ENCODE measurements around the gene MAGEA10. TPM values are rescaled to one million over a fixed set of nuclear protein-coding genes. Genes with fewer than 3 reads are reported as not detected.

The MAGEA10 gene
- total and polyA plus RNA-seq, 2 experiments from 2014 or later, result not detected

DNA sequence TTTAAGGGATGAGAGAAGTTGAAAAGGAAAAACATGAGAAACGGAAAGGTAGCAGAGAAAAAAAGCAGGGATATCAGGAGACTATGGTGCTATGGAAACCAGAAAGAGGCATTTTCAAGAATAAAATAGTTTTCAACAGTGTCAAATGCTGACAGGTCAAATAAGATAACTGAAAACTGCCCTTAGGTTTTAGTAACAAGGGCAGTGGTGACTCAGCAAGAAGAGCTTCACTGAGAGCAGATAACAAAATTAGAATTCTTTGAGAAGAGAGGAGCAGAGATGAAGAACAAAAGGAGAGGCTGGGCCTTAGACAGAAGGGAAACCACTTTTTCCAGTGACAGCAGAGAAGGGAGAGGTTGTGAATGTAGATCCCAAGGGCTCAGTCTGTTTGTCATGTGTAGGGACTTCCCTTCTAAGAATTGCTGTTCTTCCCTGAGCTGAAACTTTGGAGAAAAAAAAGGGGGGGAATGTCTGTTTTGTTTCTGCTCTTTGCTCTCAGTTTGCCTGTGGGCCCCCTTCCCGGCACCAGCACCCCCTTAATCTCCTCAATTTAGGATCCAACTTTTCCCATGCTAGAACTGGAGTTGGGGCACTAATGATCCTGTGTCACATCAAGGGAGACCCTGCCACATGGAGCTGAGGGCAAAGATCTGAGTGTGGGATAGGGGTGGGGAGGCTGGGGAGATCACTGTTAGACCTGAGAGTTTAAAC lies 26.8 kb upstream of the MAGEA10 start (continued):
- no peak for TF ChIP-seq ZNF462 (CRISPR knock-in tag; IDR thresholded peaks at IDR 0.05)
- no peak for TF ChIP-seq POLR2AphosphoS5 (IDR thresholded peaks at IDR 0.05; ENCODE audit: low read depth)
- TF ChIP-seq ZNF114 (CRISPR knock-in tag; IDR thresholded peaks at IDR 0.05), result no peak
- TF ChIP-seq, protein P1, sequence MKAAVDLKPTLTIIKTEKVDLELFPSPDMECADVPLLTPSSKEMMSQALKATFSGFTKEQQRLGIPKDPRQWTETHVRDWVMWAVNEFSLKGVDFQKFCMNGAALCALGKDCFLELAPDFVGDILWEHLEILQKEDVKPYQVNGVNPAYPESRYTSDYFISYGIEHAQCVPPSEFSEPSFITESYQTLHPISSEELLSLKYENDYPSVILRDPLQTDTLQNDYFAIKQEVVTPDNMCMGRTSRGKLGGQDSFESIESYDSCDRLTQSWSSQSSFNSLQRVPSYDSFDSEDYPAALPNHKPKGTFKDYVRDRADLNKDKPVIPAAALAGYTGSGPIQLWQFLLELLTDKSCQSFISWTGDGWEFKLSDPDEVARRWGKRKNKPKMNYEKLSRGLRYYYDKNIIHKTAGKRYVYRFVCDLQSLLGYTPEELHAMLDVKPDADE (IDR thresholded peaks at IDR 0.05), result no peak
- no peak for TF ChIP-seq EZH2 (IDR thresholded peaks at IDR 0.05; ENCODE audit: low read depth, unreplicated experiment)
- no peak for TF ChIP-seq ZNF331 (CRISPR knock-in tag; IDR thresholded peaks at IDR 0.05; ENCODE audit: low read depth)

DNA sequence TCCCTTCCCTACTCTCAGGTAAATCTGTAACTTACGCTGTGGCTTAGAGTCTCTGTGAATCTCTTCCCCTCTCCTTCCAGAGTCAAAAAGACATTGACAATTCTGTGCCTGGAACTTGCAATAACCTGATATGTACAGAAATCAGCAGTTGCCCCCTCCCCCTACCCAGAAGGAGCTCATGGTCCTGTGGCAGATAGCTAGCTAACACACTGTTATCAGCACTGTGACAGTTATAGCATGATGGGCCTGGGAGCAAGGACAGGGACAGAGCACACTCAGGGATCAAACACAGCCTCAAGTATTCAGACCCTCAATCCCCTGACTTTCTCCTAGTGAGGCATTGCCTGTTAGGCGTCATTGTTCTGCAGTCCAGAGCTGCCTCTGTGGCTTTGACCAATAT lies 18.7 kb upstream of the MAGEA10 start:
- Histone ChIP-seq H3K79me2 (replicated peaks; ENCODE audit: insufficient read depth) (no peaks in the 10 kb centered on the region), H3K9me2 (ENCODE audit: insufficient read depth) (no peaks in the 10 kb centered on the region), H3K36me3 (ENCODE audit: insufficient read depth) (no peaks in the 10 kb centered on the region), H2AFZ (no peak overlapping the region), H3K4me2 (no peak overlapping the region), H3K4me1 (ENCODE audit: insufficient read depth) (no peaks in the 10 kb centered on the region), H3K27me3 (ENCODE audit: insufficient read depth) (no peaks in the 10 kb centered on the region), H3K4me3 (no peak overlapping the region), H3K27ac (ENCODE audit: low read depth) (no peak overlapping the region), H4K20me1 (replicated peaks; ENCODE audit: insufficient read depth) (no peaks in the 10 kb centered on the region), H3F3A (replicated peaks; ENCODE audit: low read depth) (no peaks in the 10 kb centered on the region)
- ATAC-seq (no peak), DNase-seq (ENCODE audit: low spot score) (no peak)
- H3K27ac Mint-ChIP-seq, result no peak overlapping the region
- H3K4me1 Mint-ChIP-seq, result peaks cover 12% of the 10 kb centered on the region; the same call in 2 of the 3 replicates
- no peaks in the 10 kb centered on the region for H3K27me3 Mint-ChIP-seq (ENCODE audit: insufficient read depth, low read depth, poor library complexity)
- H3K4me3 Mint-ChIP-seq, result no peak overlapping the region
- H3K9me3 Mint-ChIP-seq, result no peaks in the 10 kb centered on the region; the same call in 2 of the 3 replicates
- H3K36me3 Mint-ChIP-seq (ENCODE audit: low read depth), result no peaks in the 10 kb centered on the region
- TF ChIP-seq CREB1 (CRISPR knock-in tag; IDR thresholded peaks at IDR 0.05; ENCODE audit: low read depth) (no peak), ZNF331 (CRISPR knock-in tag; IDR thresholded peaks at IDR 0.05; ENCODE audit: low read depth) (no peak), EZH2phosphoT487 (IDR thresholded peaks at IDR 0.05; ENCODE audit: unreplicated experiment) (no peak), EZH2 (IDR thresholded peaks at IDR 0.05; ENCODE audit: low read depth, unreplicated experiment) (no peak)
- TF ChIP-seq, protein P1 (IDR thresholded peaks at IDR 0.05), result no peak

Data from GM23338 (cell line).